ENCODE results near the gene TNIK. TPM values are rescaled to one million over a fixed set of nuclear protein-coding genes. Genes with fewer than 3 reads are reported as not detected.

TNIK gene
- total RNA-seq, 2 donors from 2014 or later, result 9.0 to 11.6 TPM

- DNase-seq (ENCODE audit: low spot score), result no peak
- TF ChIP-seq, protein P1, sequence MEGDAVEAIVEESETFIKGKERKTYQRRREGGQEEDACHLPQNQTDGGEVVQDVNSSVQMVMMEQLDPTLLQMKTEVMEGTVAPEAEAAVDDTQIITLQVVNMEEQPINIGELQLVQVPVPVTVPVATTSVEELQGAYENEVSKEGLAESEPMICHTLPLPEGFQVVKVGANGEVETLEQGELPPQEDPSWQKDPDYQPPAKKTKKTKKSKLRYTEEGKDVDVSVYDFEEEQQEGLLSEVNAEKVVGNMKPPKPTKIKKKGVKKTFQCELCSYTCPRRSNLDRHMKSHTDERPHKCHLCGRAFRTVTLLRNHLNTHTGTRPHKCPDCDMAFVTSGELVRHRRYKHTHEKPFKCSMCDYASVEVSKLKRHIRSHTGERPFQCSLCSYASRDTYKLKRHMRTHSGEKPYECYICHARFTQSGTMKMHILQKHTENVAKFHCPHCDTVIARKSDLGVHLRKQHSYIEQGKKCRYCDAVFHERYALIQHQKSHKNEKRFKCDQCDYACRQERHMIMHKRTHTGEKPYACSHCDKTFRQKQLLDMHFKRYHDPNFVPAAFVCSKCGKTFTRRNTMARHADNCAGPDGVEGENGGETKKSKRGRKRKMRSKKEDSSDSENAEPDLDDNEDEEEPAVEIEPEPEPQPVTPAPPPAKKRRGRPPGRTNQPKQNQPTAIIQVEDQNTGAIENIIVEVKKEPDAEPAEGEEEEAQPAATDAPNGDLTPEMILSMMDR (IDR thresholded peaks at IDR 0.05), result no peak
- Histone ChIP-seq H3K27ac (no peak overlapping the region), H3K4me3 (no peak overlapping the region), H3K27me3 (no peaks in the 10 kb centered on the region), H3K9me3 (no peaks in the 10 kb centered on the region), H3K36me3 (no peaks in the 10 kb centered on the region), H3K4me1 (no peaks in the 10 kb centered on the region)
These were observed 31.2 kb upstream of the TNIK start for GRCh38 chr3:171491361-171491760.

- TF ChIP-seq, protein P1 (IDR thresholded peaks at IDR 0.05), result no peak
- Histone ChIP-seq H3K9me3 (no peaks in the 10 kb centered on the region), H3K27me3 (no peaks in the 10 kb centered on the region), H3K4me3 (no peak overlapping the region), H3K36me3 (no peaks in the 10 kb centered on the region), H3K4me1 (no peaks in the 10 kb centered on the region), H3K27ac (no peak overlapping the region)
- no peak for DNase-seq (ENCODE audit: low spot score)
These were observed 30.7 kb upstream of the TNIK start for GRCh38 chr3:171490901-171491300.

GRCh38 chr3:171489348-171489747 lies 29.1 kb upstream of the TNIK start:
- Histone ChIP-seq H3K27ac (no peak overlapping the region), H3K9me3 (no peaks in the 10 kb centered on the region), H3K36me3 (no peaks in the 10 kb centered on the region), H3K4me3 (no peak overlapping the region), H3K27me3 (no peaks in the 10 kb centered on the region), H3K4me1 (no peaks in the 10 kb centered on the region)
- TF ChIP-seq, protein P1 (IDR thresholded peaks at IDR 0.05), result no peak
- no peak for DNase-seq (ENCODE audit: low spot score)

- H3K27me3 ChIP-seq, result no peaks in the 10 kb centered on the region
- no peaks in the 10 kb centered on the region for H3K4me1 ChIP-seq
- H3K9me3 ChIP-seq, result no peaks in the 10 kb centered on the region
- DNase-seq (ENCODE audit: low spot score), result no peak
- H3K4me3 ChIP-seq, result no peak overlapping the region
- TF ChIP-seq, protein P1 (IDR thresholded peaks at IDR 0.05), result no peak
- no peak overlapping the region for H3K27ac ChIP-seq
- H3K36me3 ChIP-seq, result no peaks in the 10 kb centered on the region
These were observed 28.3 kb upstream of the TNIK start for GRCh38 chr3:171488479-171488878.

GRCh38 chr3:171487382-171487781 lies 27.2 kb upstream of the TNIK start:
- Histone ChIP-seq H3K27ac (no peak overlapping the region), H3K36me3 (no peaks in the 10 kb centered on the region), H3K4me1 (no peaks in the 10 kb centered on the region), H3K27me3 (no peaks in the 10 kb centered on the region), H3K9me3 (no peaks in the 10 kb centered on the region), H3K4me3 (no peak overlapping the region)
- TF ChIP-seq, protein P1 (IDR thresholded peaks at IDR 0.05), result no peak
- no peak for DNase-seq (ENCODE audit: low spot score)

- H3K27me3 ChIP-seq, result no peaks in the 10 kb centered on the region
- TF ChIP-seq, protein P1 (IDR thresholded peaks at IDR 0.05), result no peak
- no peaks in the 10 kb centered on the region for H3K4me1 ChIP-seq
- H3K27ac ChIP-seq, result no peak overlapping the region
- H3K36me3 ChIP-seq, result no peaks in the 10 kb centered on the region
- H3K9me3 ChIP-seq, result no peaks in the 10 kb centered on the region
- no peak for DNase-seq (ENCODE audit: low spot score)
- no peak overlapping the region for H3K4me3 ChIP-seq
These were observed 25.1 kb upstream of the TNIK start for GRCh38 chr3:171485338-171485737.

Measured in right atrium auricular region (tissue), 2 donors.